ENCODE data around the gene TRIM9.

The TRIM9 gene

GRCh38 chr14:51069055-51069454, 25.9 kb downstream of the TRIM9 start:
- Histone ChIP-seq H3K4me1 (ENCODE audit: control insufficient read depth in 1 of 2, insufficient read depth in 1 of 2, low read depth in 1 of 2, low read length in 1 of 2) (no peaks in the 10 kb centered on the region), H3K27me3 (no peaks in the 10 kb centered on the region), H3K4me3 (ENCODE audit: low read depth in 1 of 2, low read length in 1 of 2) (no peak overlapping the region), H3K9me3 (no peaks in the 10 kb centered on the region), H3K27ac (no peak overlapping the region), H3K36me3 (no peaks in the 10 kb centered on the region)
- no peak for TF ChIP-seq CTCF (IDR thresholded peaks at IDR 0.05)

GRCh38 chr14:51068268-51068667, 26.6 kb downstream of the TRIM9 start:
- Histone ChIP-seq H3K9me3 (no peaks in the 10 kb centered on the region), H3K4me1 (ENCODE audit: control insufficient read depth in 1 of 2, insufficient read depth in 1 of 2, low read depth in 1 of 2, low read length in 1 of 2) (no peaks in the 10 kb centered on the region), H3K4me3 (ENCODE audit: low read depth in 1 of 2, low read length in 1 of 2) (no peak overlapping the region), H3K27ac (no peak overlapping the region), H3K27me3 (no peaks in the 10 kb centered on the region), H3K36me3 (no peaks in the 10 kb centered on the region)
- no peak for TF ChIP-seq CTCF (IDR thresholded peaks at IDR 0.05)

- Histone ChIP-seq H3K27ac (no peak overlapping the region), H3K4me1 (ENCODE audit: control insufficient read depth in 1 of 2, insufficient read depth in 1 of 2, low read depth in 1 of 2, low read length in 1 of 2) (no peaks in the 10 kb centered on the region), H3K36me3 (no peaks in the 10 kb centered on the region), H3K9me3 (no peaks in the 10 kb centered on the region), H3K4me3 (ENCODE audit: low read depth in 1 of 2, low read length in 1 of 2) (no peak overlapping the region), H3K27me3 (no peaks in the 10 kb centered on the region)
- TF ChIP-seq CTCF (IDR thresholded peaks at IDR 0.05): no peak
These were observed 27.6 kb downstream of the TRIM9 start for GRCh38 chr14:51067295-51067694.

DNA sequence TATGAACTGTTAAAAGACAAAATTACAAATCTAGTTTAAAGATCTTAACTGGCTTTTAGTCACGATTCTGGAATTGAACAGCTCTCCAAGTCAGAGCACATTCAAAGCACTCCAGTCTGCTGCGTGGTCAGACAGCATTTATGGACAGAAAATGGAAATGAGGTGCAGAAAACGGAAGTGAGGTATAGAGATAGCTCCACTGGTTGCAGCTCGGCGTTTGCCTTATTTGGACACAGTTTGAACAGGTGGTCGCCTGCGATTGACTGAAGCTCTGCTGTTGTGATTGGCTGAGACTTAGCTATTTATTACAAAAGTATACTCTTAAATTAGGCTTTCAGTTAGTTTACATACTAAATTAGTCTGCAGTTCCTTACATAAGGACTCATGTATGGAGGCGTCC, 28.3 kb downstream of the TRIM9 start:
- TF ChIP-seq CTCF (IDR thresholded peaks at IDR 0.05): no peak
- H3K36me3 ChIP-seq: no peaks in the 10 kb centered on the region
- no peaks in the 10 kb centered on the region for H3K9me3 ChIP-seq
- no peaks in the 10 kb centered on the region for H3K4me1 ChIP-seq (ENCODE audit: control insufficient read depth in 1 of 2, insufficient read depth in 1 of 2, low read depth in 1 of 2, low read length in 1 of 2)
- H3K27ac ChIP-seq: no peak overlapping the region
- H3K27me3 ChIP-seq: no peaks in the 10 kb centered on the region
- no peak overlapping the region for H3K4me3 ChIP-seq (ENCODE audit: low read depth in 1 of 2, low read length in 1 of 2)

DNA sequence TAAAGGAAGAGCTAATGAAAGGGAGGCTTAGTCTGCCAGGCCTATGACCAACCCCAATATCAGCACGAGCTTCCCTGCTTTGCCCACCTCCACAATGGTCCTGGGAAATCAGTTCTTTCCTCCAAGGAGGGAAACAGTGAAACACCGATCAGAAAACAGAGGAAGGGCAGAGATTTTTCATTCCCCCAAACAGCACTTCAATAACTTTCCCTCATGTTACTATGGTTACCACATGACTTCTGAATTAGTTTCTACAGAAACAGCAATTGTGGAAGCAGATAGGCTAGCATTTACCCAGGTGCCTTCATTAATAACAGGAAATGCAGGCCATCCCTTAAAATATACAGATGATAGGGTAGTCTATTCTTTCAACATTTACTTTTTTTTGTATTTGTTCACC, 35.9 kb downstream of the TRIM9 start:
- Histone ChIP-seq H3K4me1 (ENCODE audit: control insufficient read depth in 1 of 2, insufficient read depth in 1 of 2, low read depth in 1 of 2, low read length in 1 of 2) (no peaks in the 10 kb centered on the region), H3K36me3 (no peaks in the 10 kb centered on the region), H3K27me3 (no peaks in the 10 kb centered on the region), H3K27ac (no peak overlapping the region), H3K9me3 (no peaks in the 10 kb centered on the region), H3K4me3 (ENCODE audit: low read depth in 1 of 2, low read length in 1 of 2) (no peak overlapping the region)
- TF ChIP-seq CTCF (IDR thresholded peaks at IDR 0.05): no peak

DNA sequence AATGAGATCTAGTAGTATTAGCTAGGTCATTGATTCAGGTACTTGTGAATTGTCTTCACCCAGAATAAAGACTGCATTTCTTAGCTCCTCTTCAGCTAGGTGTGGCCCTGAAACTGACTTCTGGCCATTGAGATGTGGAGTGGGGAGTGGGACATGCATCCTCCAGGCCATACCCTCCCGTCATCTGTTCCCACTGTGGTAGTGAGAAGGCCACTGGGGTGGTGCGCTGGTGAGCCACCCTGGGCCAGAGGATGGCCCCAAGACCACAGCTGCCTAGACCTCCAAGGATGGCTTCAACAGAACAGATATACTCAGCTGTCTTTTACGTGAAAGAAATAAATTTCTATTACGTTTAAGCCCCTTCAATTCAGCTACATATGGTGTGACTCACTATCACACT, 36.5 kb downstream of the TRIM9 start:
- Histone ChIP-seq H3K27me3 (no peaks in the 10 kb centered on the region), H3K4me1 (ENCODE audit: control insufficient read depth in 1 of 2, insufficient read depth in 1 of 2, low read depth in 1 of 2, low read length in 1 of 2) (no peaks in the 10 kb centered on the region), H3K9me3 (no peaks in the 10 kb centered on the region), H3K27ac (no peak overlapping the region), H3K4me3 (ENCODE audit: low read depth in 1 of 2, low read length in 1 of 2) (no peak overlapping the region), H3K36me3 (no peaks in the 10 kb centered on the region)
- TF ChIP-seq CTCF (IDR thresholded peaks at IDR 0.05): no peak

All from neutrophil (primary cell).